Thyroid gland (tissue), 4 donors: Measurements from ENCODE around the gene SMARCB1. TPM values are rescaled to one million over a fixed set of nuclear protein-coding genes. Genes with fewer than 3 reads are reported as not detected.

ENCODE experiments used
- DNase-seq, 2 donors: peaks; one replicate each; pipeline ENCODE4 v3.0.0-alpha.2; 2019
- H3K27ac ChIP-seq, 3 donors: fragments of 200-600 bp; sonication (generic); 1 replicate in 2 of 3; 2 replicates in 1 of 3; pipeline ENCODE4 v1.5.1; 2016 to 2019; ENCODE audit warnings: mild to moderate bottlenecking in 1 of 3, moderate library complexity in 1 of 3
- H3K27me3 ChIP-seq: fragments of 200-600 bp; sonication (generic); one replicate; pipeline ENCODE4 v1.5.1; 2019
- H3K36me3 ChIP-seq, 2 donors: fragments of 200-600 bp; sonication (generic); one replicate each; pipeline ENCODE4 v1.5.1; 2016 to 2019
- H3K4me1 ChIP-seq, 2 donors: fragments of 200-600 bp; sonication (generic); one replicate each; pipeline ENCODE4 v1.5.1; 2017 to 2019
- H3K4me3 ChIP-seq, 3 donors: fragments of 200-600 bp; sonication (generic); replicated peaks in 1 of 3; 1 replicate in 2 of 3; 2 replicates in 1 of 3; pipeline ENCODE4 v1.5.1; 2016; ENCODE audit warnings: mild to moderate bottlenecking in 1 of 3
- H3K9me3 ChIP-seq: fragments of 200-600 bp; sonication (generic); one replicate; pipeline ENCODE4 v1.5.1; 2017
- CTCF ChIP-seq, 6 experiments: fragments of 200-600 bp in 3 of 6; fragments of 450-650 bp in 3 of 6; sonication (generic) in 3 of 6; IDR thresholded peaks; one replicate each; pipeline ENCODE4 v1.5.1; 2016 to 2019; ENCODE audit warnings: antibody characterized with exemption in 6 of 6, mild to moderate bottlenecking in 2 of 6, inconsistent platforms in 1 of 6, moderate library complexity in 1 of 6
- POLR2A ChIP-seq, 2 donors: fragments of 450-650 bp; IDR thresholded peaks; one replicate each; pipeline ENCODE4 v1.6.1; 2017; ENCODE audit warnings: antibody characterized with exemption in 2 of 2, mild to moderate bottlenecking in 2 of 2, moderate library complexity in 1 of 2
- WGBS, 2 donors: methylation state at CpG; one replicate each; pipeline ENCODE4 v1.1.5; 2017; 5-methylcytosine and 5-hydroxymethylcytosine counted together
- intact Hi-C: fragments of 100-400 bp; cut with DNase I; formaldehyde crosslinking; loops from one replicate; pipeline ENCODE4 v1.15.1; 2023
- total RNA-seq, 4 donors: library from RNA; depleted of rRNA; stranded (reverse); fragments of >200 nt; gene quantifications; one replicate each; pipeline ENCODE4 v1.2.3, GENCODE V29; 2016

SMARCB1 gene
- total RNA-seq, 4 donors from 2014 or later = 59.8 to 107 (median 75.4) TPM

GRCh38 chr22:23845265-23846080 is 58.7 kb downstream of the SMARCB1 start:
- Histone ChIP-seq H3K27ac (peak overlapping the region in 2 of 3 donors; percentile 58 to 69), H3K4me3 (no peak overlapping the region), H3K27me3 (no peaks in the 10 kb centered on the region), H3K4me1 (peaks cover 10 to 30% of the 10 kb centered on the region in 2 donors), H3K36me3 (no peaks in the 10 kb centered on the region), H3K9me3 (no peaks in the 10 kb centered on the region)
- intact Hi-C loops = loop anchor here (5.0 to 10.0 kb wide), 2 partner anchors 78 to 301 kb away; partner anchors contain the start of gene CHCHD10
- DNase-seq = no peak
- TF ChIP-seq CTCF (IDR thresholded peaks at IDR 0.05) (no peak), POLR2A (IDR thresholded peaks at IDR 0.05) (no peak)
- WGBS, 2 donors = 73 to 82% methylated on average over 9 of the region's 9 CpGs

GRCh38 chr22:23846081-23846469 is 59.3 kb downstream of the SMARCB1 start:
- DNase-seq = no peak
- Histone ChIP-seq H3K27me3 (no peaks in the 10 kb centered on the region), H3K27ac (peak overlapping the region in 1 of 3 donors; percentile 69), H3K36me3 (no peaks in the 10 kb centered on the region), H3K4me1 (peaks cover 10 to 30% of the 10 kb centered on the region in 2 donors), H3K9me3 (no peaks in the 10 kb centered on the region), H3K4me3 (no peak overlapping the region)
- no peak for TF ChIP-seq POLR2A (IDR thresholded peaks at IDR 0.05)
- no peak for TF ChIP-seq CTCF (IDR thresholded peaks at IDR 0.05)
- WGBS, 2 donors = 85 to 92% methylated on average over 6 to 7 of the region's 7 CpGs
- intact Hi-C loops = loop anchor here (5.0 to 10.0 kb wide), 2 partner anchors 79 to 301 kb away; partner anchors contain the start of gene CHCHD10

GRCh38 chr22:23847310-23847920 is 60.6 kb downstream of the SMARCB1 start:
- TF ChIP-seq CTCF (IDR thresholded peaks at IDR 0.05) (no peak), POLR2A (IDR thresholded peaks at IDR 0.05) (no peak)
- no peak overlapping the region for H3K4me3 ChIP-seq
- WGBS, 2 donors = 92 to 93% methylated on average over 17 to 18 of the region's 18 CpGs
- H3K4me1 ChIP-seq = peaks cover 10 to 30% of the 10 kb centered on the region in 2 donors
- H3K27me3 ChIP-seq = no peaks in the 10 kb centered on the region
- intact Hi-C loops = loop anchor here (5.0 to 10.0 kb wide), 2 partner anchors 80 to 303 kb away; partner anchors contain the start of gene CHCHD10
- H3K27ac ChIP-seq = no peak overlapping the region
- no peaks in the 10 kb centered on the region for H3K9me3 ChIP-seq
- H3K36me3 ChIP-seq = no peaks in the 10 kb centered on the region
- DNase-seq = no peak

GRCh38 chr22:23847991-23848864 is 61.5 kb downstream of the SMARCB1 start:
- intact Hi-C loops = loop anchor here (5.0 to 10.0 kb wide), 2 partner anchors 81 to 303 kb away; partner anchors contain the start of gene CHCHD10
- 81 to 84% methylated on average over 22 to 24 of the region's 24 CpGs for WGBS, 2 donors
- Histone ChIP-seq H3K4me3 (no peak overlapping the region), H3K36me3 (no peaks in the 10 kb centered on the region), H3K4me1 (peaks cover 10 to 30% of the 10 kb centered on the region in 2 donors), H3K27ac (no peak overlapping the region), H3K27me3 (no peaks in the 10 kb centered on the region), H3K9me3 (no peaks in the 10 kb centered on the region)
- no peak for DNase-seq
- TF ChIP-seq POLR2A (IDR thresholded peaks at IDR 0.05) (no peak), CTCF (IDR thresholded peaks at IDR 0.05) (no peak)
